Measurements from ENCODE around the gene OMP.

Gene OMP

GRCh38 chr11:77089004-77089545 is 13.6 kb upstream of the OMP start:
- H3K27me3 ChIP-seq (ENCODE audit: control insufficient read depth, insufficient read depth, low read length) = no peaks in the 10 kb centered on the region
- H3K79me2 ChIP-seq = no peaks in the 10 kb centered on the region
- no peak for TF ChIP-seq CTCF (IDR thresholded peaks at IDR 0.05)
- H3K36me3 ChIP-seq (ENCODE audit: control insufficient read depth, insufficient read depth, low read length) = no peaks in the 10 kb centered on the region
- H3K4me1 ChIP-seq = no peaks in the 10 kb centered on the region
- no peak overlapping the region for H3K4me2 ChIP-seq (ENCODE audit: low read length)
- no peak overlapping the region for H3K9ac ChIP-seq
- H3K4me3 ChIP-seq (ENCODE audit: low read depth, low read length) = no peak overlapping the region
- no peak overlapping the region for H2AFZ ChIP-seq
- no peaks in the 10 kb centered on the region for H3K9me3 ChIP-seq (ENCODE audit: control insufficient read depth, low read length)
- no peak overlapping the region for H3K27ac ChIP-seq

- no peak for TF ChIP-seq CTCF (IDR thresholded peaks at IDR 0.05)
- H3K36me3 ChIP-seq (ENCODE audit: control insufficient read depth, insufficient read depth, low read length) = no peaks in the 10 kb centered on the region
These were observed 12.6 kb upstream of the OMP start for GRCh38 chr11:77090046-77090372.

GRCh38 chr11:77090373-77091111 is 12.1 kb upstream of the OMP start:
- H2AFZ ChIP-seq = no peak overlapping the region
- TF ChIP-seq CTCF (IDR thresholded peaks at IDR 0.05) = no peak
- no peaks in the 10 kb centered on the region for H3K9me3 ChIP-seq (ENCODE audit: control insufficient read depth, low read length)
- no peaks in the 10 kb centered on the region for H3K4me1 ChIP-seq
- H3K36me3 ChIP-seq (ENCODE audit: control insufficient read depth, insufficient read depth, low read length) = no peaks in the 10 kb centered on the region
- no peaks in the 10 kb centered on the region for H3K79me2 ChIP-seq
- no peak overlapping the region for H3K4me2 ChIP-seq (ENCODE audit: low read length)
- no peak overlapping the region for H3K27ac ChIP-seq
- H3K4me3 ChIP-seq (ENCODE audit: low read depth, low read length) = no peak overlapping the region
- H3K9ac ChIP-seq = no peak overlapping the region
- H3K27me3 ChIP-seq (ENCODE audit: control insufficient read depth, insufficient read depth, low read length) = no peaks in the 10 kb centered on the region

More at GRCh38 chr11:77090046-77090372, 12.6 kb upstream of the OMP start:
- H2AFZ ChIP-seq = no peak overlapping the region
- no peaks in the 10 kb centered on the region for H3K9me3 ChIP-seq (ENCODE audit: control insufficient read depth, low read length)
- no peaks in the 10 kb centered on the region for H3K4me1 ChIP-seq
- H3K9ac ChIP-seq = no peak overlapping the region
- no peaks in the 10 kb centered on the region for H3K27me3 ChIP-seq (ENCODE audit: control insufficient read depth, insufficient read depth, low read length)
- H3K27ac ChIP-seq = no peak overlapping the region
- H3K4me3 ChIP-seq (ENCODE audit: low read depth, low read length) = no peak overlapping the region
- H3K4me2 ChIP-seq (ENCODE audit: low read length) = no peak overlapping the region
- H3K79me2 ChIP-seq = no peaks in the 10 kb centered on the region

GRCh38 chr11:77091146-77091940 is 11.3 kb upstream of the OMP start:
- Histone ChIP-seq H3K9me3 (ENCODE audit: control insufficient read depth, low read length) (no peaks in the 10 kb centered on the region), H3K4me3 (ENCODE audit: low read depth, low read length) (no peak overlapping the region), H3K27me3 (ENCODE audit: control insufficient read depth, insufficient read depth, low read length) (no peaks in the 10 kb centered on the region), H3K27ac (no peak overlapping the region), H3K36me3 (ENCODE audit: control insufficient read depth, insufficient read depth, low read length) (no peaks in the 10 kb centered on the region), H3K9ac (no peak overlapping the region), H3K79me2 (no peaks in the 10 kb centered on the region), H2AFZ (no peak overlapping the region), H3K4me2 (ENCODE audit: low read length) (no peak overlapping the region), H3K4me1 (no peaks in the 10 kb centered on the region)
- TF ChIP-seq CTCF (IDR thresholded peaks at IDR 0.05) = peak; percentile 80

Data from parathyroid adenoma (tissue), 2 donors.